Spleen (tissue), 11 donors: Measurements from ENCODE around the gene LASP1. TPM values are rescaled to one million over a fixed set of nuclear protein-coding genes. Genes with fewer than 3 reads are reported as not detected.

Experiments used
- DNase-seq: peaks from one replicate; pipeline ENCODE4 v3.0.0-alpha.2; 2020
- H3K27ac ChIP-seq, 8 donors: fragments of 200-600 bp; sonication (generic) in 7 of 8; 1 replicate in 4 of 8; 2 replicates in 4 of 8; pipeline versions ENCODE4 v1.5.0 to v1.8.0; 2016 to 2021; ENCODE audit warnings: inconsistent platforms in 4 of 8, mild to moderate bottlenecking in 4 of 8, moderate library complexity in 1 of 8
- H3K27me3 ChIP-seq, 7 donors: fragments of 200-600 bp; sonication (generic) in 6 of 7; replicated peaks in 1 of 7; 1 replicate in 4 of 7; 2 replicates in 3 of 7; pipeline versions ENCODE4 v1.5.0 to v1.8.0; 2016 to 2021; ENCODE audit warnings: inconsistent platforms in 3 of 7, mild to moderate bottlenecking in 1 of 7
- H3K36me3 ChIP-seq, 6 donors: fragments of 200-600 bp; sonication (generic) in 5 of 6; 1 replicate in 4 of 6; 2 replicates in 2 of 6; pipeline versions ENCODE4 v1.5.0 to v1.8.0; 2016 to 2021; ENCODE audit warnings: inconsistent platforms in 2 of 6
- H3K4me1 ChIP-seq, 6 donors: fragments of 200-600 bp; sonication (generic) in 5 of 6; 1 replicate in 3 of 6; 2 replicates in 3 of 6; pipeline versions ENCODE4 v1.5.0 to v1.8.0; 2016 to 2021; ENCODE audit warnings: inconsistent platforms in 3 of 6
- H3K4me3 ChIP-seq, 8 donors: fragments of 200-600 bp; sonication (generic) in 7 of 8; 1 replicate in 4 of 8; 2 replicates in 4 of 8; pipeline versions ENCODE4 v1.5.0 to v1.8.0; 2016 to 2021; ENCODE audit warnings: inconsistent platforms in 4 of 8, mild to moderate bottlenecking in 4 of 8, moderate library complexity in 2 of 8
- H3K9me3 ChIP-seq, 8 donors: fragments of 200-600 bp; sonication (generic) in 7 of 8; 1 replicate in 4 of 8; 2 replicates in 4 of 8; pipeline versions ENCODE4 v1.5.0 to v1.8.0; 2016 to 2021; ENCODE audit warnings: inconsistent platforms in 4 of 8
- POLR2A ChIP-seq, 3 donors: fragments of 450-650 bp; IDR thresholded peaks; one replicate each; pipeline ENCODE4 v1.5.1; 2017; ENCODE audit warnings: antibody characterized with exemption in 3 of 3, mild to moderate bottlenecking in 1 of 3
- POLR2AphosphoS5 ChIP-seq, 3 donors: sonication (generic); formaldehyde crosslinking; IDR thresholded peaks; one replicate each; pipeline ENCODE4 v1.5.1; 2017; ENCODE audit warnings: antibody characterized with exemption in 3 of 3
- WGBS, 5 donors: extraction: QIAGEN DNeasy Blood & Tissue Kit in 3 of 5; methylation state at CpG; one replicate each; pipeline versions ENCODE4 v1.1.5 to v1.1.7; 2013 to 2018; 5-methylcytosine and 5-hydroxymethylcytosine counted together
- intact Hi-C: fragments of 100-400 bp; cut with DNase I; formaldehyde crosslinking; loops from one replicate; pipeline ENCODE4 v1.15.0; 2023; ENCODE audit warnings: low total_unique reads
- polyA plus RNA-seq, 3 donors: library from polyadenylated mRNA; stranded (reverse); fragments of 200-250 nt; gene quantifications; one replicate each; pipeline ENCODE4 v1.2.1, GENCODE V29; 2013
- total RNA-seq, 7 donors: library from RNA; depleted of rRNA in 3 of 7; stranded (reverse); fragments of >200 nt in 3 of 7; fragmentation: NEBNext Ultra II Directional in 4 of 7; extraction: Animal tissue kit (Norgen Biotek cat#: 25700) in 4 of 7; gene quantifications; one replicate each; pipeline versions ENCODE4 v1.1.0 to v1.2.1, GENCODE V29; 2016 to 2021
- TF ChIP-seq, protein P1 (sequence below), 11 experiments: fragments of 200-600 bp in 7 of 11; fragments of 450-650 bp in 4 of 11; sonication (generic) in 4 of 11; IDR thresholded peaks in 8 of 11; conservative IDR thresholded peaks in 3 of 11; 1 replicate in 7 of 11; 2 replicates in 4 of 11; pipeline versions ENCODE4 v1.4.0 to v1.8.0; 2016 to 2021; ENCODE audit warnings: antibody characterized with exemption in 11 of 11, inconsistent platforms in 4 of 11, mild to moderate bottlenecking in 1 of 11
- donor health status: healthy with polysubstance abuse.
- donor health status: DM: no; HTN: no; CAD: no; lungs with moderate emphysema.
- donor health status: DM: no; HTN: no; CAD: no.
- donor health status: Bipolar disorder and iron deficiency.
- donor health status: healthy.
- donor health status: DM: no; HTN: no; CAD: no.
- donor health status: DM: yes; HTN: yes; CAD: no.

LASP1 gene
- total and polyA plus RNA-seq, 10 donors: 38.8 to 196 (median 143) TPM

- peaks cover 2 to 76% (median 65%) of the 10 kb centered on the region in 6 donors for H3K36me3 ChIP-seq
Observed at GRCh38 chr17:38918916-38919315, 49.1 kb downstream of the LASP1 start.

DNA sequence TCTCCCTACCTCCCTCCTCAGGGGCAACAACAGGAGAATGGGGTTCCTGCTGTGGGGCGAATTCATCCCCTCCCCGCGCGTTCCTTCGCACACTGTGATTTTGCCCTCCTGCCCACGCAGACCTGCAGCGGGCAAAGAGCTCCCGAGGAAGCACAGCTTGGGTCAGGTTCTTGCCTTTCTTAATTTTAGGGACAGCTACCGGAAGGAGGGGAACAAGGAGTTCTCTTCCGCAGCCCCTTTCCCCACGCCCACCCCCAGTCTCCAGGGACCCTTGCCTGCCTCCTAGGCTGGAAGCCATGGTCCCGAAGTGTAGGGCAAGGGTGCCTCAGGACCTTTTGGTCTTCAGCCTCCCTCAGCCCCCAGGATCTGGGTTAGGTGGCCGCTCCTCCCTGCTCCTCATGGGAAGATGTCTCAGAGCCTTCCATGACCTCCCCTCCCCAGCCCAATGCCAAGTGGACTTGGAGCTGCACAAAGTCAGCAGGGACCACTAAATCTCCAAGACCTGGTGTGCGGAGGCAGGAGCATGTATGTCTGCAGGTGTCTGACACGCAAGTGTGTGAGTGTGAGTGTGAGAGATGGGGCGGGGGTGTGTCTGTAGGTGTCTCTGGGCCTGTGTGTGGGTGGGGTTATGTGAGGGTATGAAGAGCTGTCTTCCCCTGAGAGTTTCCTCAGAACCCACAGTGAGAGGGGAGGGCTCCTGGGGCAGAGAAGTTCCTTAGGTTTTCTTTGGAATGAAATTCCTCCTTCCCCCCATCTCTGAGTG lies 49.6 kb downstream of the LASP1 start:
- H3K27me3 ChIP-seq: no peaks in the 10 kb centered on the region
- peaks cover 5 to 83% (median 40%) of the 10 kb centered on the region in 6 donors for H3K4me1 ChIP-seq
- TF ChIP-seq POLR2A (IDR thresholded peaks at IDR 0.05): no peak
- TF ChIP-seq POLR2AphosphoS5 (IDR thresholded peaks at IDR 0.05): peak in 1 of 3 donors; percentile 22
- peaks cover 2 to 70% (median 59%) of the 10 kb centered on the region in 6 donors for H3K36me3 ChIP-seq
- peak; percentile 40 for DNase-seq
- peak overlapping the region in 7 of 8 donors; percentile 14 to 75 (median 49) for H3K27ac ChIP-seq
- H3K9me3 ChIP-seq: no peaks in the 10 kb centered on the region
- H3K4me3 ChIP-seq: no peak overlapping the region
- WGBS, 5 donors: 95 to 97% (median 96%) methylated on average over 16 of the region's 16 CpGs
- intact Hi-C loops: no loop called here

More at GRCh38 chr17:38918916-38919315, 49.1 kb downstream of the LASP1 start:
- H3K4me3 ChIP-seq: no peak overlapping the region
- H3K27ac ChIP-seq: peak overlapping the region in 5 of 8 donors; percentile 14 to 75 (median 68)
- DNase-seq: no peak
- no peaks in the 10 kb centered on the region for H3K9me3 ChIP-seq
- no peaks in the 10 kb centered on the region for H3K27me3 ChIP-seq
- TF ChIP-seq POLR2A (IDR thresholded peaks at IDR 0.05) (no peak), POLR2AphosphoS5 (IDR thresholded peaks at IDR 0.05) (no peak)
- TF ChIP-seq, protein P1, sequence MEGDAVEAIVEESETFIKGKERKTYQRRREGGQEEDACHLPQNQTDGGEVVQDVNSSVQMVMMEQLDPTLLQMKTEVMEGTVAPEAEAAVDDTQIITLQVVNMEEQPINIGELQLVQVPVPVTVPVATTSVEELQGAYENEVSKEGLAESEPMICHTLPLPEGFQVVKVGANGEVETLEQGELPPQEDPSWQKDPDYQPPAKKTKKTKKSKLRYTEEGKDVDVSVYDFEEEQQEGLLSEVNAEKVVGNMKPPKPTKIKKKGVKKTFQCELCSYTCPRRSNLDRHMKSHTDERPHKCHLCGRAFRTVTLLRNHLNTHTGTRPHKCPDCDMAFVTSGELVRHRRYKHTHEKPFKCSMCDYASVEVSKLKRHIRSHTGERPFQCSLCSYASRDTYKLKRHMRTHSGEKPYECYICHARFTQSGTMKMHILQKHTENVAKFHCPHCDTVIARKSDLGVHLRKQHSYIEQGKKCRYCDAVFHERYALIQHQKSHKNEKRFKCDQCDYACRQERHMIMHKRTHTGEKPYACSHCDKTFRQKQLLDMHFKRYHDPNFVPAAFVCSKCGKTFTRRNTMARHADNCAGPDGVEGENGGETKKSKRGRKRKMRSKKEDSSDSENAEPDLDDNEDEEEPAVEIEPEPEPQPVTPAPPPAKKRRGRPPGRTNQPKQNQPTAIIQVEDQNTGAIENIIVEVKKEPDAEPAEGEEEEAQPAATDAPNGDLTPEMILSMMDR (IDR thresholded peaks at IDR 0.05 in 8 of 11, conservative IDR thresholded peaks at IDR 0.05 in 3 of 11): no peak
- intact Hi-C loops: no loop called here
- WGBS, 5 donors: 94 to 98% (median 94%) methylated on average over 3 to 5 of the region's 5 CpGs
- H3K4me1 ChIP-seq: peaks cover 5 to 83% (median 41%) of the 10 kb centered on the region in 6 donors

- intact Hi-C loops: no loop called here
- Histone ChIP-seq H3K27me3 (no peaks in the 10 kb centered on the region), H3K27ac (peak overlapping the region in 7 of 8 donors; percentile 29 to 75 (median 67)), H3K9me3 (no peaks in the 10 kb centered on the region), H3K36me3 (peaks cover under 1 to 59% (median 48%) of the 10 kb centered on the region in 6 donors), H3K4me1 (peaks cover 5 to 83% (median 44%) of the 10 kb centered on the region in 6 donors), H3K4me3 (no peak overlapping the region)
- 75 to 89% (median 79%) methylated on average over 9 of the region's 9 CpGs for WGBS, 5 donors
- TF ChIP-seq POLR2AphosphoS5 (IDR thresholded peaks at IDR 0.05): peak in 1 of 3 donors; percentile 24
- TF ChIP-seq, protein P1 (IDR thresholded peaks at IDR 0.05 in 8 of 11, conservative IDR thresholded peaks at IDR 0.05 in 3 of 11): no peak
- no peak for TF ChIP-seq POLR2A (IDR thresholded peaks at IDR 0.05)
- DNase-seq: peak; percentile 49
Observed at GRCh38 chr17:38920374-38921291, 50.8 kb downstream of the LASP1 start.

DNA sequence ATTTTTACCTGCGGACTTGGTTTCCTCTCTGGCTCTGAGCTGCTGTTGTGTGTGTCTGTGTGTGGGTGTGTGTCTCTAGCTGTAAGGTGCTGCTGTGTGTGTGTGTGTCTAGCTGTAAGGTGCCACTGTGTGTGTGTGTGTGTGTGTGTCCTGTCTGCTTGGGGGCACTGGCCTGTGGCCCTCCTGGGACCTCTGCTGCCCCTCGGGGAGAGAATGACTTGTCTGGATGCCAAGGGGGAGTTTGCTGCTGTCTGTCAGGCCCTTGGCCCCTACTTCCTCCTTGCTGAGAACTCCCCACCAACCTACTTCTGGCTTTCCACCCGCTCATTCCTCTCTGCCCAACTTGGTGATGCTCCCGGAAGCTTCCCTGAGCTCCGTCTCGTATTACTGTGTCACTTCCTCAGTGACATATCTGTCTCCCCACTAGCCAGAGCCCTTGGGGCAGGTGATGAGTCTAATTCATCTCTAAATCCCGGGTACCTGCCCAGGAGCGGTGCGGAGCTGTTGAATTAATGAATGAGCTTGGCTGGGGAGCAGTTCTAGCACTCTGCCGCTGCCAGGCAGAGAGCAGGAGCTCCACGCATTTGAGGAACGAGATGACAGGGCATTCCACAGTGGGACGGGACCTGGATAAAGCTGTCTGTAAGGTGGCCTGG lies 52.0 kb downstream of the LASP1 start:
- Histone ChIP-seq H3K36me3 (peaks cover 0 to 46% (median 35%) of the 10 kb centered on the region in 6 donors), H3K27me3 (no peaks in the 10 kb centered on the region), H3K9me3 (no peaks in the 10 kb centered on the region), H3K27ac (peak overlapping the region; percentile 27 to 75 (median 65)), H3K4me3 (no peak overlapping the region), H3K4me1 (peaks cover 10 to 88% (median 51%) of the 10 kb centered on the region in 6 donors)
- peak; percentile 60 for DNase-seq
- TF ChIP-seq POLR2A (IDR thresholded peaks at IDR 0.05) (no peak), POLR2AphosphoS5 (IDR thresholded peaks at IDR 0.05) (peak in 2 of 3 donors; percentile 4 to 7)
- TF ChIP-seq, protein P1 (IDR thresholded peaks at IDR 0.05 in 8 of 11, conservative IDR thresholded peaks at IDR 0.05 in 3 of 11): no peak
- 64 to 80% (median 68%) methylated on average over 13 of the region's 13 CpGs for WGBS, 5 donors
- intact Hi-C loops: no loop called here
